Large intestine (tissue), 3 donors: ENCODE results near the gene NMBR. TPM values are rescaled to one million over a fixed set of nuclear protein-coding genes. Genes with fewer than 3 reads are reported as not detected.
"Not testable (repeated sequence)": the region's sequence is repeated elsewhere in the genome, so short reads cannot be mapped to it uniquely, and the experiment has no call there.

Experiments
- DNase-seq, 2 donors: peaks; one replicate each; pipeline versions ENCODE4 v3.0.0 to v3.0.0-alpha.2; 2013
- H3K27ac ChIP-seq: one replicate; pipeline ENCODE4 v1.5.1; 2013; ENCODE audit warnings: low read length
- H3K27me3 ChIP-seq: 2 replicates; pipeline ENCODE4 v1.6.1; 2013; ENCODE audit warnings: low read length; ENCODE audit not compliant: control insufficient read depth, insufficient read depth
- H3K36me3 ChIP-seq: 2 replicates; pipeline ENCODE4 v1.6.1; 2013; ENCODE audit warnings: low read length; ENCODE audit not compliant: control insufficient read depth, insufficient read depth
- H3K4me1 ChIP-seq: one replicate; pipeline ENCODE4 v1.6.1; 2013; ENCODE audit warnings: low read length; ENCODE audit not compliant: control insufficient read depth, insufficient read depth
- H3K4me3 ChIP-seq: one replicate; pipeline ENCODE4 v1.5.1; 2013; ENCODE audit warnings: low read length
- H3K9me3 ChIP-seq: one replicate; pipeline ENCODE4 v1.6.1; 2013; ENCODE audit warnings: mild to moderate bottlenecking, low read depth, low read length, moderate library complexity; ENCODE audit not compliant: control insufficient read depth
- WGBS: methylation state at CpG from one replicate; pipeline ENCODE4 v1.1.5; 2013; ENCODE audit warnings: low lambda C conversion rate; ENCODE audit not compliant: insufficient coverage; 5-methylcytosine and 5-hydroxymethylcytosine counted together
- polyA plus RNA-seq: library from polyadenylated mRNA; unstranded; fragments of 120-200 nt; gene quantifications from one replicate; pipeline ENCODE4 v1.2.1, GENCODE V29; 2013

NMBR gene
- polyA plus RNA-seq, 1 donor = 0.09 TPM

DNA sequence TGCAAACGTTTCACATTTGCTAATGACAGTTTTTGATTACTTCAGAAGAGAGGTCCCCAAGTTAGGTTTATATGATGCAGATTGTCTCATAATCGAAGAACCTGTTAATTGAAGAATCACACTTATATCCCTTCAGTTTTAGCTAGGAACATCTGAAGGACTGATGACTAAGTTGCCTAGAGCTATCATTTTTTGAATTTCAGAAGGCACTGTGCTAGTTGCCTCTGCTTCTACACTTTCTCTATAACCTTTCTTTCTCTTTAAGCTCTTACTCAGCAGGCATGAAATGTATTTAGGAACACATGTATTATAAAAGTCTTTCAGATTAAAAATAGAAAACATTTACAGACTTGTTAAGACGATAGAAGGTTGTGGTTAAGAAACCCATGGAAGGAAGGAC lies 28.6 kb downstream of the NMBR start:
- Histone ChIP-seq H3K4me3 (no peak overlapping the region), H3K9me3 (no peaks in the 10 kb centered on the region), H3K27ac (no peak overlapping the region), H3K36me3 (no peaks in the 10 kb centered on the region), H3K27me3 (no peaks in the 10 kb centered on the region), H3K4me1 (no peaks in the 10 kb centered on the region)
- no peak for DNase-seq
- WGBS = 100% methylated on average over 1 of the region's 3 CpGs

DNA sequence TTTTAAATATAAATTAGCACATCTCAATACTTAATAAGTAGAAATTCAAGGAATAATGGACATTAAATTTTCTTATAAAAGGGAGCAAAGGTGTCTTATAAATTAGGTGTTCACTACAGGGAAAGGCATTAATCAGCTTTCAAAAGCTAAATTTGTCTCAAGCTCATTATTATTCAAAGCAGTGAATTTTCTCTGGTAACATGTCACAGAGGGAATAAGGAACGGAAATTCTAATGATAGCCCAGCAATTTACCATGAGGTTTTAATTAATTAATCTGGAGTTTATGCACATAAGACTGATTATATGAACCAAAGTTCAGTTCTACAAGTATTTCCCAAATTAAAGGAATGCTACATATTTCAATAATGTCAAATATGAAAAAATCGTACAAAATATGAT lies 29.6 kb downstream of the NMBR start:
- no peak for DNase-seq
- H3K27me3 ChIP-seq = no peaks in the 10 kb centered on the region
- H3K4me1 ChIP-seq = no peaks in the 10 kb centered on the region
- 93% methylated on average over 2 of the region's 2 CpGs for WGBS
- no peaks in the 10 kb centered on the region for H3K36me3 ChIP-seq
- H3K4me3 ChIP-seq = no peak overlapping the region
- H3K27ac ChIP-seq = no peak overlapping the region
- H3K9me3 ChIP-seq = no peaks in the 10 kb centered on the region

- Histone ChIP-seq H3K4me1 (no peaks in the 10 kb centered on the region), H3K27me3 (no peaks in the 10 kb centered on the region), H3K9me3 (no peaks in the 10 kb centered on the region), H3K27ac (no peak overlapping the region), H3K36me3 (no peaks in the 10 kb centered on the region), H3K4me3 (no peak overlapping the region)
- peak; percentile 25 to 37 for DNase-seq
- no CpG with 5 or more reads among the region's 4 CpGs for WGBS
Observed at GRCh38 chr6:142112451-142113061, 34.4 kb downstream of the NMBR start.

DNA sequence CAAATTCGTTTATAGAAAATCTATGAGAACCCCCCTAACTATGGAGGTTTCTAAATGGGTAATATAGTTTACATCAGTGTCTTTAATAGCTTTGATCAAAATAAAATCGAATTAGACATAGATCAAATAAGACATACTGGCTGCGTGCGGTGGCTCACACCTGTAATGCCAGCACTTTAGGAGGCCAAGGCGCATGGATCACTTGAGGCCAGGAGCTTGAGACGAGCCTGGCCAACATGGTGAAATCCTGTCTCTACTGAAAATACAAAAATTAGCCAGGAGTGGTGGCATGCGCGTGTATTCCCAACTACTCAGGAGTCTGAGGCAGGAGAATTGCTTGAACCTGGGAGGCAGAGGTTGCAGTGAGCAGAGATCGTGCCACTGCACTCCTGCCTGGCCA lies 36.1 kb downstream of the NMBR start:
- not testable (repeated sequence) for DNase-seq, H3K27ac ChIP-seq, H3K36me3 ChIP-seq, H3K9me3 ChIP-seq, H3K4me3 ChIP-seq, H3K4me1 ChIP-seq, H3K27me3 ChIP-seq
- WGBS = 95% methylated on average over 3 of the region's 9 CpGs

GRCh38 chr6:142104820-142105219 lies 42.1 kb downstream of the NMBR start:
- DNase-seq, H3K9me3 ChIP-seq, H3K4me1 ChIP-seq, H3K27me3 ChIP-seq, H3K27ac ChIP-seq, H3K4me3 ChIP-seq, H3K36me3 ChIP-seq: not testable (repeated sequence)
- WGBS = 100% methylated on average over 3 of the region's 5 CpGs

GRCh38 chr6:142088858-142089216 lies 58.1 kb downstream of the NMBR start:
- 0% methylated on average over 1 of the region's 14 CpGs for WGBS
- DNase-seq = peak in 1 of 2 donors; percentile 19
- no peaks in the 10 kb centered on the region for H3K4me1 ChIP-seq
- no peaks in the 10 kb centered on the region for H3K9me3 ChIP-seq
- no peaks in the 10 kb centered on the region for H3K36me3 ChIP-seq
- peaks cover 19% of the 10 kb centered on the region for H3K27me3 ChIP-seq
- no peak overlapping the region for H3K27ac ChIP-seq
- H3K4me3 ChIP-seq = no peak overlapping the region

DNA sequence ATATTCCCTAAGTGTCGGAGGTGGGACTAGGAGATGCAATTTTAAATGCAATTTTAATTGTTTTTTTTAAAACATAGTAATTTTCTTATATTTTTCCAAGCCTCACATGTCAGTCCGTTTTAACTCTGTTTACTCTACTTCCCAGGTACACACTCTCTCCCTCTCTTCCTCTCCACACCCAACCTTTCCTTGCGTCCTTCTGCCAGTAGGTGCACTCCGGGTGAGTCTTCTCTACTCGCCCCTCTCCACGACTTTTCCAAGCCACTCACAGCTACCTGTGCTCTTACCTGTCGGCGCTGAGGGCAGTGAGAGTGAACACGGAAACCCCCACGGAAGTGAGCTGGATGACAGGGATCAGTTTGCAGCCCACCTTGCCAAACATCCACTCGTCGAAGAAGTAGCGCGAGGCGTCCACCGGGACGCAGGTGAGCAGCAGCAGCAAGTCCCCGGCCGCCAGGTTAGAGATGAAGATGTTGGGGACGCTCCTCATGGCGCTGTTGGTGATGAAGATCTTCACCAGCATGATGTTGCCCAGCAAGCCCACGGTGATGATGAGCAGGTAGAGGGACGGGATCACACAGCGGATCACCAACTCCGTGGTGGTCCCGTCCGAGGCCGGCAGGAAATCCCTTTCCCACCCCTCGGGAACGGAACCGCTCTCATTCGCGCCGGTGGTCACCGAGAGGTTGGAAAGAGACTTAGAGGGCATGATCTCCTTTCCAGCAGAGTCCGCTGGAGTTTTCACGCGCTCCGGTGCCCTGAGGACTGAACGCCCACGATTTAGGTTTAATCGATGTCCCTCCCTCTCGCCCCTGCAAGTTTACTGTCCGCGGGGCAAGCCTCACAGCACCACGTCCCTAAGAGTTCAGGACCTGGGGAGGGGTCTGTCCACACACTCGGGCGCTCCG lies 58.7 kb downstream of the NMBR start:
- Histone ChIP-seq H3K4me1 (no peaks in the 10 kb centered on the region), H3K27ac (no peak overlapping the region), H3K9me3 (no peaks in the 10 kb centered on the region), H3K27me3 (peaks cover 19% of the 10 kb centered on the region), H3K4me3 (no peak overlapping the region), H3K36me3 (no peaks in the 10 kb centered on the region)
- no peak for DNase-seq
- WGBS = 60% methylated on average over 2 of the region's 49 CpGs

DNA sequence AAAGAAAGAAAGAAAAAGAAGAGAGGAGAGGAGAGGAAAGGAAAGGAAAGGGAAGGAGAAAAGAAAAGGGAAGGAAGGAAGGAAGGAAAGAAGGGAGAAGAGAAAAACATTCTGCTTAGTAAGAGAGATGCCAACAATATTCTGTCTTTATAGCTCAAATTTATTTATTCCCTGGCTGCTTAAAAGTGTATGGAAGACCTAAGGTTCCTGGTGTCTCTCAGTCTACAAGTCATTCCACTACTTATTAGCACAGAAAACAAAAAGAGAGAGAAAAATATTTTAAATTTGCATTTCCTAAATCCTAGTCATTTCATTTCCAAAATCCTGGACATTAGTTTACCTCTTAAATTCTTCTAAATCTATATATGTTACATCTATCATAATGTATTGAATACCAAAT lies 67.8 kb downstream of the NMBR start:
- H3K4me1 ChIP-seq = no peaks in the 10 kb centered on the region
- no peaks in the 10 kb centered on the region for H3K36me3 ChIP-seq
- no peaks in the 10 kb centered on the region for H3K27me3 ChIP-seq
- no peaks in the 10 kb centered on the region for H3K9me3 ChIP-seq
- no peak for DNase-seq
- no peak overlapping the region for H3K4me3 ChIP-seq
- no peak overlapping the region for H3K27ac ChIP-seq

- WGBS = 80% methylated on average over 1 of the region's 7 CpGs
- no peak for DNase-seq
Observed at GRCh38 chr6:142075516-142076101, 71.3 kb downstream of the NMBR start.

GRCh38 chr6:142074516-142074915 lies 72.4 kb downstream of the NMBR start:
- no peak for DNase-seq
- Histone ChIP-seq H3K27ac (no peak overlapping the region), H3K9me3 (no peaks in the 10 kb centered on the region), H3K36me3 (no peaks in the 10 kb centered on the region), H3K4me3 (no peak overlapping the region), H3K27me3 (no peaks in the 10 kb centered on the region), H3K4me1 (no peaks in the 10 kb centered on the region)
- no CpG with 5 or more reads among the region's 1 CpG for WGBS

More at GRCh38 chr6:142075516-142076101, 71.3 kb downstream of the NMBR start:
- Histone ChIP-seq H3K4me1 (no peaks in the 10 kb centered on the region), H3K27me3 (no peaks in the 10 kb centered on the region), H3K9me3 (no peaks in the 10 kb centered on the region), H3K27ac (no peak overlapping the region), H3K36me3 (no peaks in the 10 kb centered on the region), H3K4me3 (no peak overlapping the region)
